NCI-H2227 (cell line): ENCODE measurements around the gene ZFP3.
"Not testable (repeated sequence)": the region's sequence is repeated elsewhere in the genome, so short reads cannot be mapped to it uniquely, and the experiment has no call there.

Source experiments
- DNase-seq: peaks from one replicate; lab custom pipeline; 2025; ENCODE audit not compliant: unreplicated experiment; lab: John Stamatoyannopoulos, UW

The ZFP3 gene

GRCh38 chr17:5077275-5077674 lies 992 bp upstream of the ZFP3 start:
- DNase-seq, result not testable (repeated sequence)

- no peak for DNase-seq
Observed at GRCh38 chr17:5077781-5078105, 524 bp upstream of the ZFP3 start.

- no peak for DNase-seq
Observed at GRCh38 chr17:5080591-5080990, 2.3 kb downstream of the ZFP3 start.

- DNase-seq, result no peak
Observed at GRCh38 chr17:5092218-5093010, 14.1 kb downstream of the ZFP3 start.

GRCh38 chr17:5096731-5097100 lies 18.4 kb downstream of the ZFP3 start:
- DNase-seq, result no peak

- DNase-seq, result peak; percentile 64
Observed at GRCh38 chr17:5097101-5097834, 19.0 kb downstream of the ZFP3 start.

- DNase-seq, result no peak
Observed at GRCh38 chr17:5099271-5099670, 21.0 kb downstream of the ZFP3 start.

GRCh38 chr17:5100832-5101231 lies 22.6 kb downstream of the ZFP3 start:
- DNase-seq, result no peak

- no peak for DNase-seq
Observed at GRCh38 chr17:5110816-5111215, 32.5 kb downstream of the ZFP3 start.

GRCh38 chr17:5111402-5112204 lies 33.3 kb downstream of the ZFP3 start, which contains the start of gene ZNF232:
Gene ZNF232, minus strand, starts transcription at chr17:5111878. Its CDS starts 56 bp downstream, at chr17:5111822.
- peak; percentile 89 for DNase-seq

GRCh38 chr17:5115673-5116651 lies 37.7 kb downstream of the ZFP3 start, which contains the start of gene USP6:
Gene USP6, plus strand, starts transcription at chr17:5116032. Its CDS starts 14,336 bp downstream, at chr17:5130368.
- DNase-seq, result no peak

GRCh38 chr17:5118219-5118618 lies 40.0 kb downstream of the ZFP3 start:
- DNase-seq, result no peak

- no peak for DNase-seq
Observed at GRCh38 chr17:5120036-5120435, 41.8 kb downstream of the ZFP3 start.

GRCh38 chr17:5120436-5121185 lies 42.3 kb downstream of the ZFP3 start:
- DNase-seq, result not testable (repeated sequence)

- no peak for DNase-seq
Observed at GRCh38 chr17:5121186-5121841, 43.0 kb downstream of the ZFP3 start.

GRCh38 chr17:5122056-5122455 lies 43.8 kb downstream of the ZFP3 start:
- DNase-seq, result not testable (repeated sequence)

- peak; percentile 36 for DNase-seq
Observed at GRCh38 chr17:5122586-5123342, 44.5 kb downstream of the ZFP3 start.

- no peak for DNase-seq
Observed at GRCh38 chr17:5123343-5124124, 45.3 kb downstream of the ZFP3 start.
